ENCODE data around the gene SH2B3. TPM values are rescaled to one million over a fixed set of nuclear protein-coding genes. Genes with fewer than 3 reads are reported as not detected.

Gene SH2B3
- total and polyA plus RNA-seq, 2 of the 13 experiments (the other 11 are each of a cell fraction or from before 2014, with no cell fraction given) = 6.8 to 6.9 TPM

DNA sequence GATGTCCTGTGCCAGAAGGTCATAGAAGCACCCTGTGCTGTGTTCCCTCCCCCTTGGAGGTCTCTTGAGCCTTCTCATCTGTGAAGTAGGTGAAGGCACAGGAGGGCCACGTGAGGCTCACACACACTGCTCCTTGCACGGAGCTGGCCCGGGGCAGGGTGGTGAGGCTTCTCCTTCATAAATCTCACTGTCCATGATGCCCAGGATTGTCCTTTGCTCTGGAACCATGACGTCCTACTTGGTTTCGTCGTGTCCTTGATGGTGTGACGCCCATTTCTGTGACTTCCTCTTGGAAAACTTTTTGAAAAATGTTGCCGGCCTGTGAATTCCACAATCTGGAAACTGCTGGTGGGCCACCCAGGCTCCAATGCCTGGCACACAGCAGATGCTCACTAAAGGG, 34.4 kb downstream of the SH2B3 start:
- Histone ChIP-seq H3K9ac (ENCODE audit: insufficient read depth, low read depth, low read length) (no peak overlapping the region), H3K4me2 (ENCODE audit: low read depth, low read length) (no peak overlapping the region), H3K9me3 (ENCODE audit: low read length) (no peaks in the 10 kb centered on the region), H3K4me1 (ENCODE audit: insufficient read depth, low read length) (no peaks in the 10 kb centered on the region), H4K20me1 (ENCODE audit: insufficient read depth, low read length) (0 out of 2 replicates have a peak, but pooled peaks cover 8% of the 10 kb centered on the region), H3K79me2 (ENCODE audit: insufficient read depth, low read length) (no peaks in the 10 kb centered on the region), H3K27ac (ENCODE audit: extremely low read length, insufficient read depth, low read length) (no peak overlapping the region), H2AFZ (ENCODE audit: low read length) (no peak overlapping the region), H3K4me3 (replicated peaks in 1 of 3; ENCODE audit: insufficient read depth in 1 of 3, low read depth in 2 of 3, low read length in 3 of 3) (no peak overlapping the region), H3K27me3 (ENCODE audit: control insufficient read depth in 1 of 2, insufficient read depth in 2 of 2, low read length in 2 of 2) (no peaks in the 10 kb centered on the region; a peak in 1 of 5 replicates), H3K36me3 (replicated peaks in 1 of 2; ENCODE audit: control insufficient read depth in 1 of 2, insufficient read depth in 2 of 2, low read length in 2 of 2) (peaks cover 16 to 49% of the 10 kb centered on the region in 2 experiments; a peak in 4 of 5 replicates)
- intact Hi-C loops (cut with micrococcal nuclease; ENCODE audit: unreplicated experiment) = no loop called here
- ChIA-PET CTCF (ENCODE audit: low intra/inter-chr PET ratio, low total read pairs) (no interaction called here), POLR2A (no interaction called here)
- 97% methylated on average over 8 of the region's 8 CpGs for WGBS (ENCODE audit: low lambda C conversion rate)
- no peak for FAIRE-seq
- ATAC-seq = no peak
- in situ Hi-C loops (cut with HindIII; ENCODE audit: extremely low pct_ligation_motif_present, low pct_unique_long_range_greater_than_20kb) = no loop called here
- TF ChIP-seq GABPA (IDR thresholded peaks at IDR 0.05; ENCODE audit: low read depth, low read length) (no peak), GABPA (CRISPR knock-in tag; IDR thresholded peaks at IDR 0.05; ENCODE audit: low read depth) (no peak), HCFC1 (IDR thresholded peaks at IDR 0.05; ENCODE audit: low read depth, low read length) (no peak), NFKBIZ (CRISPR knock-in tag; IDR thresholded peaks at IDR 0.05) (no peak), PHF20 (CRISPR knock-in tag; IDR thresholded peaks at IDR 0.05) (no peak), RBM22 (optimal IDR thresholded peaks at IDR 0.05; ENCODE audit: low read length) (peak; percentile 69)
- no TSS peak for BruUV-seq (replicated peaks)
- DNase-seq (ENCODE audit: low spot score) = no peak

DNA sequence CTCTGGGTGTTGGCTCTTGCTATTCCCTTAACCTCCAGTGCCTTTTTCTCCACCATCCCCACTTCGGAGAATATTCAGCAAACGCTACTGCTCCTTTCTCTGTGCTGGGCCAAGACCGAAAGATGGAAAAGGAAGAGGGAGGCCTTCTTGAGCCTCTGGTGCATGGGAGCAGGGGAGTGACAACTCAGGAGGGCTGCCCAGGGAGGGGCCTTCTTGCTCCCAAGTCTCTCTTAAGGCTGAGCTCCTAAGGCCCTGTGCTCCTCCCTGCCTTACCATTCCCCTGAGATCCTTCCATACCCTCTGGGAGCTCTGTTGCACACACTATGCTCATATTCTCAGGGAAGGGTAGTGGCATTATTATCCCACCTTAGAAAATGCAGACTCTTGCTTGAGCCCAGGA, 34.9 kb downstream of the SH2B3 start:
- ATAC-seq = no peak
- BruUV-seq (replicated peaks) = no TSS peak
- Histone ChIP-seq H3K36me3 (replicated peaks in 1 of 2; ENCODE audit: control insufficient read depth in 1 of 2, insufficient read depth in 2 of 2, low read length in 2 of 2) (peaks cover 18 to 54% of the 10 kb centered on the region in 2 experiments; a peak in 4 of 5 replicates), H3K4me1 (ENCODE audit: insufficient read depth, low read length) (no peaks in the 10 kb centered on the region), H3K9me3 (ENCODE audit: low read length) (no peaks in the 10 kb centered on the region), H3K9ac (ENCODE audit: insufficient read depth, low read depth, low read length) (no peak overlapping the region), H4K20me1 (ENCODE audit: insufficient read depth, low read length) (0 out of 2 replicates have a peak, but pooled peaks cover 13% of the 10 kb centered on the region), H3K27ac (ENCODE audit: extremely low read length, insufficient read depth, low read length) (no peak overlapping the region), H3K4me3 (replicated peaks in 1 of 3; ENCODE audit: insufficient read depth in 1 of 3, low read depth in 2 of 3, low read length in 3 of 3) (no peak overlapping the region), H3K27me3 (ENCODE audit: control insufficient read depth in 1 of 2, insufficient read depth in 2 of 2, low read length in 2 of 2) (no peaks in the 10 kb centered on the region; a peak in 1 of 5 replicates), H3K79me2 (ENCODE audit: insufficient read depth, low read length) (no peaks in the 10 kb centered on the region), H2AFZ (ENCODE audit: low read length) (no peak overlapping the region), H3K4me2 (ENCODE audit: low read depth, low read length) (no peak overlapping the region)
- intact Hi-C loops (cut with micrococcal nuclease; ENCODE audit: unreplicated experiment) = no loop called here
- DNase-seq (ENCODE audit: low spot score) = no peak
- WGBS (ENCODE audit: low lambda C conversion rate) = 98% methylated on average over 3 of the region's 3 CpGs
- no peak for FAIRE-seq
- CTCF ChIA-PET (ENCODE audit: low intra/inter-chr PET ratio, low total read pairs) = no interaction called here
- POLR2A ChIA-PET = no interaction called here
- in situ Hi-C loops (cut with HindIII; ENCODE audit: extremely low pct_ligation_motif_present, low pct_unique_long_range_greater_than_20kb) = no loop called here
- TF ChIP-seq SSRP1 (CRISPR knock-in tag; IDR thresholded peaks at IDR 0.05) (0 out of 2 replicates have a peak, but pooled peaks have one; percentile 15), MYNN (CRISPR knock-in tag; IDR thresholded peaks at IDR 0.05; ENCODE audit: low read depth) (no peak)

Measured in HepG2 (cell line).